Liver (tissue), 3 donors: ENCODE results near the gene TRIM38.

Experiments used
- RAD21 ChIP-seq, 2 donors: IDR thresholded peaks; 2 replicates each; pipeline ENCODE4 v1.6.1; 2016; ENCODE audit warnings: antibody characterized with exemption in 2 of 2, mild to moderate bottlenecking in 2 of 2
- RXRA ChIP-seq, 2 donors: IDR thresholded peaks; 2 replicates each; pipeline ENCODE4 v1.6.1; 2017 to 2018; ENCODE audit warnings: antibody characterized with exemption in 2 of 2, mild to moderate bottlenecking in 1 of 2
- TAF1 ChIP-seq: conservative IDR thresholded peaks from 2 replicates; pipeline ENCODE4 v1.6.1; 2016; ENCODE audit warnings: antibody characterized with exemption, mild to moderate bottlenecking
- YY1 ChIP-seq: IDR thresholded peaks from 2 replicates; pipeline ENCODE4 v1.6.1; 2016; ENCODE audit warnings: antibody characterized with exemption, mild to moderate bottlenecking
- TF ChIP-seq, protein P1 (sequence below): fragments of 150-350 bp; IDR thresholded peaks from 2 replicates; pipeline ENCODE4 v1.5.1; 2017; ENCODE audit warnings: improper control_type of control experiment, low read depth, low read length; ENCODE audit not compliant: missing input control
- TF ChIP-seq, protein P2 (sequence below): IDR thresholded peaks from 2 replicates; pipeline ENCODE4 v1.6.1; 2016; ENCODE audit warnings: antibody characterized with exemption
- TF ChIP-seq, protein P3 (sequence below): IDR thresholded peaks from 2 replicates; pipeline ENCODE4 v1.6.1; 2016; ENCODE audit warnings: antibody characterized with exemption
- donor health status: healthy.
- donor health status: healthy.

DNA sequence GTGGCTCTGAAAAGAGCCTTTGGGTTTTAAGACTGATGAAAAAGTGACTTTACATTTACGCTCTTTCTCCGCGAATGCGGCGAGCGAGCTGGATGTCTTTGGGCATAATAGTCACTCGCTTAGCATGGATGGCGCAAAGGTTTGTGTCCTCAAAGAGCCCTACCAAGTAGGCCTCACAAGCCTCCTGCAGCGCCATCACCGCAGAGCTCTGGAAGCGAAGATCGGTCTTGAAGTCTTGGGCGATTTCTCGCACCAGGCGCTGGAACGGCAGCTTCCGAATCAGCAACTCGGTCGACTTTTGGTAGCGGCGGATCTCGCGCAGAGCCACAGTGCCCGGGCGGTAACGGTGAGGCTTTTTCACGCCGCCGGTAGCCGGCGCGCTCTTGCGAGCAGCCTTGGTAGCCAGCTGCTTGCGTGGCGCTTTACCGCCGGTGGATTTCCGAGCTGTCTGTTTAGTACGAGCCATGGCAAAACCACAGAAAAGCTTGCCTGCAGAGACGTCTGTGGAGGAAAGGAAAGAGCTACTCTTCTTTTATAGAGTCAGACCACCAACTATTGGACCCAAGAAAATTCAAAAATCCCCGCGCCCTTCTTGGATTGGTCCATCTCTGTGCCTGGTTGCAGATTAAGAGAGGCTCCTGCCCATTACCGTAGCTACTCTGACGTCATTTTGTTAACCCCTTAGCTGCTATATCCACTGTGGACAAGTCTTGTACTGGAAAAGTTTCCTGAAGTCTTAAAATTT, 69.2 kb downstream of the TRIM38 start:
- TF ChIP-seq, protein P1, sequence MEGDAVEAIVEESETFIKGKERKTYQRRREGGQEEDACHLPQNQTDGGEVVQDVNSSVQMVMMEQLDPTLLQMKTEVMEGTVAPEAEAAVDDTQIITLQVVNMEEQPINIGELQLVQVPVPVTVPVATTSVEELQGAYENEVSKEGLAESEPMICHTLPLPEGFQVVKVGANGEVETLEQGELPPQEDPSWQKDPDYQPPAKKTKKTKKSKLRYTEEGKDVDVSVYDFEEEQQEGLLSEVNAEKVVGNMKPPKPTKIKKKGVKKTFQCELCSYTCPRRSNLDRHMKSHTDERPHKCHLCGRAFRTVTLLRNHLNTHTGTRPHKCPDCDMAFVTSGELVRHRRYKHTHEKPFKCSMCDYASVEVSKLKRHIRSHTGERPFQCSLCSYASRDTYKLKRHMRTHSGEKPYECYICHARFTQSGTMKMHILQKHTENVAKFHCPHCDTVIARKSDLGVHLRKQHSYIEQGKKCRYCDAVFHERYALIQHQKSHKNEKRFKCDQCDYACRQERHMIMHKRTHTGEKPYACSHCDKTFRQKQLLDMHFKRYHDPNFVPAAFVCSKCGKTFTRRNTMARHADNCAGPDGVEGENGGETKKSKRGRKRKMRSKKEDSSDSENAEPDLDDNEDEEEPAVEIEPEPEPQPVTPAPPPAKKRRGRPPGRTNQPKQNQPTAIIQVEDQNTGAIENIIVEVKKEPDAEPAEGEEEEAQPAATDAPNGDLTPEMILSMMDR, result no peak
- TF ChIP-seq RXRA (IDR thresholded peaks at IDR 0.05) (peak in 1 of 2 donors; percentile 20), TAF1 (peak; percentile 51), RAD21 (IDR thresholded peaks at IDR 0.05) (no peak), YY1 (peak; percentile 35)
- TF ChIP-seq, protein P2, sequence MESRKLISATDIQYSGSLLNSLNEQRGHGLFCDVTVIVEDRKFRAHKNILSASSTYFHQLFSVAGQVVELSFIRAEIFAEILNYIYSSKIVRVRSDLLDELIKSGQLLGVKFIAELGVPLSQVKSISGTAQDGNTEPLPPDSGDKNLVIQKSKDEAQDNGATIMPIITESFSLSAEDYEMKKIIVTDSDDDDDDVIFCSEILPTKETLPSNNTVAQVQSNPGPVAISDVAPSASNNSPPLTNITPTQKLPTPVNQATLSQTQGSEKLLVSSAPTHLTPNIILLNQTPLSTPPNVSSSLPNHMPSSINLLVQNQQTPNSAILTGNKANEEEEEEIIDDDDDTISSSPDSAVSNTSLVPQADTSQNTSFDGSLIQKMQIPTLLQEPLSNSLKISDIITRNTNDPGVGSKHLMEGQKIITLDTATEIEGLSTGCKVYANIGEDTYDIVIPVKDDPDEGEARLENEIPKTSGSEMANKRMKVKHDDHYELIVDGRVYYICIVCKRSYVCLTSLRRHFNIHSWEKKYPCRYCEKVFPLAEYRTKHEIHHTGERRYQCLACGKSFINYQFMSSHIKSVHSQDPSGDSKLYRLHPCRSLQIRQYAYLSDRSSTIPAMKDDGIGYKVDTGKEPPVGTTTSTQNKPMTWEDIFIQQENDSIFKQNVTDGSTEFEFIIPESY, result peak; percentile 65
- TF ChIP-seq, protein P3, sequence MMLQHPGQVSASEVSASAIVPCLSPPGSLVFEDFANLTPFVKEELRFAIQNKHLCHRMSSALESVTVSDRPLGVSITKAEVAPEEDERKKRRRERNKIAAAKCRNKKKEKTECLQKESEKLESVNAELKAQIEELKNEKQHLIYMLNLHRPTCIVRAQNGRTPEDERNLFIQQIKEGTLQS, result no peak
